DND-41 (cell line): ENCODE measurements around the gene RNF144A.

ENCODE experiments used
- CTCF ChIP-seq: IDR thresholded peaks from 2 replicates; pipeline ENCODE4 v1.5.1; 2012; ENCODE audit warnings: borderline replicate concordance, low read length, moderate library complexity, mild to moderate bottlenecking; ENCODE audit not compliant: poor library complexity, severe bottlenecking; ENCODE audit errors: extremely low read depth
- EZH2 ChIP-seq: IDR thresholded peaks from 3 replicates; pipeline ENCODE4 v1.6.1; 2012; ENCODE audit warnings: borderline replicate concordance, low read depth, mild to moderate bottlenecking, moderate library complexity, low read length, inconsistent platforms; ENCODE audit not compliant: severe bottlenecking

DNA sequence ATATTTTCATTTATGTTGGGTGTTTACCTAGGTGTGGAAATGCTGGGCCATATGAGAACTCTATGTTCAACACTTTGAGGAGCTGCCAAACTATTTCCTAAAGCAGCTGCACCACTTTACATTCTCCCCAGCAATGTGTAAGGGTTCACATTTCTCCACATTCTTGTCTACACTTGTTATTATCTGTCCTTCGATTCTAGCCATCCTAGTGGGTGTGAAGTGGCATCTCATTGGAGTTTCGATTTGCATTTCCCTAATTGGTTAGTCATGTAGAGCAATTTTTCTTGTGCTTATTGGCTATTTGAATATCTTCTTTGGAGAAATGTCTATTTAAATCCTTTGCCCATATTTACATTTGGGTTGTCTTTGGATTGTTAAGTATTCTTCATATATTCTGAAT, 21.9 kb downstream of the RNF144A start:
- TF ChIP-seq CTCF, result no peak
- TF ChIP-seq EZH2, result no peak
